Panc1 (cell line): ENCODE measurements around the gene TMEM132C. TPM values are rescaled to one million over a fixed set of nuclear protein-coding genes. Genes with fewer than 3 reads are reported as not detected.

ENCODE experiments used
- ATAC-seq: fragments of 200-7000 bp; cut with Tn5 transposase; 2 replicates; pipeline ENCODE4 v1.9.1; 2020; ENCODE audit warnings: mild to moderate bottlenecking, moderate library complexity
- BruUV-seq: library from RNA; stranded (reverse); fragments of 400-500 nt; replicated peaks from 2 replicates; lab custom pipeline; 2021; lab: Mats Ljungman, UMichigan
- CTCF ChIA-PET: fragments of 300-600 bp; sonication (Branson Sonifier 250); formaldehyde crosslinking; loops from one replicate; lab custom pipeline; 2022; ENCODE audit warnings: antibody characterized with exemption; lab: Charles Lee
- POLR2A ChIA-PET: fragments of 300-600 bp; sonication (Branson Sonifier 250); formaldehyde crosslinking; loops from one replicate; lab custom pipeline; 2022; ENCODE audit warnings: antibody characterized with exemption; lab: Charles Lee
- DNase-seq: peaks from one replicate; pipeline ENCODE4 v3.0.0-alpha.2; 2010; ENCODE audit warnings: low read depth, low spot score
- H3K27ac ChIP-seq: 2 replicates; pipeline ENCODE4 v1.5.1; 2011; ENCODE audit warnings: mild to moderate bottlenecking, low read length, inconsistent platforms
- H3K27me3 ChIP-seq: fragments of 200-500 bp; sonication (Bioruptor generic); 2 replicates; pipeline ENCODE4 v1.6.0; 2014; ENCODE audit warnings: low read length, inconsistent platforms; ENCODE audit not compliant: control insufficient read depth, insufficient read depth
- H3K36me3 ChIP-seq: fragments of 200-500 bp; sonication (Bioruptor generic); 2 replicates; pipeline ENCODE4 v1.5.1; 2014; ENCODE audit warnings: inconsistent platforms, mild to moderate bottlenecking, low read length, moderate library complexity; ENCODE audit not compliant: control insufficient read depth, insufficient read depth
- H3K4me1 ChIP-seq: 2 replicates; pipeline ENCODE4 v1.5.1; 2011; ENCODE audit warnings: inconsistent platforms, mild to moderate bottlenecking, low read length, moderate library complexity; ENCODE audit not compliant: control insufficient read depth, insufficient read depth
- H3K4me3 ChIP-seq, 2 experiments: 2 replicates each; pipeline ENCODE4 v1.5.1; 2011 to 2012; ENCODE audit warnings: low read depth in 2 of 2, low read length in 2 of 2, mild to moderate bottlenecking in 2 of 2, inconsistent platforms in 1 of 2, moderate library complexity in 1 of 2
- H3K9me3 ChIP-seq: fragments of 200-500 bp; sonication (Bioruptor generic); 2 replicates; pipeline ENCODE4 v1.5.1; 2014; ENCODE audit warnings: low read depth, mild to moderate bottlenecking, inconsistent platforms, low read length, moderate library complexity; ENCODE audit not compliant: control insufficient read depth, insufficient read depth
- POLR2AphosphoS5 ChIP-seq: IDR thresholded peaks from 2 replicates; pipeline ENCODE4 v1.6.1; 2012; ENCODE audit warnings: mild to moderate bottlenecking, low read depth, low read length, moderate library complexity
- SIN3A ChIP-seq: IDR thresholded peaks from 2 replicates; pipeline ENCODE4 v1.6.1; 2012; ENCODE audit warnings: low read depth, mild to moderate bottlenecking, low read length, moderate library complexity, borderline replicate concordance; ENCODE audit not compliant: insufficient read depth
- TCF7L2 ChIP-seq: IDR thresholded peaks from 2 replicates; pipeline ENCODE4 v1.6.1; 2011; ENCODE audit warnings: mild to moderate bottlenecking, low read depth, low read length, inconsistent platforms
- in situ Hi-C: cut with HindIII; loops from 2 replicates; pipeline ENCODE4 v1.10.0; 2016; ENCODE audit warnings: low sequenced_read_pairs, low pct_unique_long_range_greater_than_20kb
- intact Hi-C: fragments of 100-400 bp; cut with micrococcal nuclease; formaldehyde crosslinking; loops from one replicate; pipeline ENCODE4 v1.10.0; 2022; ENCODE audit not compliant: unreplicated experiment
- total RNA-seq: library from RNA; stranded (reverse); gene quantifications from one replicate; pipeline ENCODE4 v1.2.1, GENCODE V29; 2021; ENCODE audit not compliant: unreplicated experiment
- TF ChIP-seq, protein P1 (sequence below), 2 experiments: IDR thresholded peaks; 2 replicates each; pipeline ENCODE4 v1.6.1; 2011 to 2012; ENCODE audit warnings: low read depth in 2 of 2, control low read depth in 1 of 2, low read length in 1 of 2, mild to moderate bottlenecking in 1 of 2, moderate library complexity in 1 of 2; ENCODE audit not compliant: insufficient read depth in 1 of 2
- TF ChIP-seq, protein P2 (sequence below): fragments of 450-650 bp; IDR thresholded peaks from 2 replicates; pipeline ENCODE4 v1.5.1; 2017; ENCODE audit warnings: mild to moderate bottlenecking

Gene TMEM132C
- total RNA-seq, 1 experiment from 2014 or later, result not detected

- TF ChIP-seq, protein P1, sequence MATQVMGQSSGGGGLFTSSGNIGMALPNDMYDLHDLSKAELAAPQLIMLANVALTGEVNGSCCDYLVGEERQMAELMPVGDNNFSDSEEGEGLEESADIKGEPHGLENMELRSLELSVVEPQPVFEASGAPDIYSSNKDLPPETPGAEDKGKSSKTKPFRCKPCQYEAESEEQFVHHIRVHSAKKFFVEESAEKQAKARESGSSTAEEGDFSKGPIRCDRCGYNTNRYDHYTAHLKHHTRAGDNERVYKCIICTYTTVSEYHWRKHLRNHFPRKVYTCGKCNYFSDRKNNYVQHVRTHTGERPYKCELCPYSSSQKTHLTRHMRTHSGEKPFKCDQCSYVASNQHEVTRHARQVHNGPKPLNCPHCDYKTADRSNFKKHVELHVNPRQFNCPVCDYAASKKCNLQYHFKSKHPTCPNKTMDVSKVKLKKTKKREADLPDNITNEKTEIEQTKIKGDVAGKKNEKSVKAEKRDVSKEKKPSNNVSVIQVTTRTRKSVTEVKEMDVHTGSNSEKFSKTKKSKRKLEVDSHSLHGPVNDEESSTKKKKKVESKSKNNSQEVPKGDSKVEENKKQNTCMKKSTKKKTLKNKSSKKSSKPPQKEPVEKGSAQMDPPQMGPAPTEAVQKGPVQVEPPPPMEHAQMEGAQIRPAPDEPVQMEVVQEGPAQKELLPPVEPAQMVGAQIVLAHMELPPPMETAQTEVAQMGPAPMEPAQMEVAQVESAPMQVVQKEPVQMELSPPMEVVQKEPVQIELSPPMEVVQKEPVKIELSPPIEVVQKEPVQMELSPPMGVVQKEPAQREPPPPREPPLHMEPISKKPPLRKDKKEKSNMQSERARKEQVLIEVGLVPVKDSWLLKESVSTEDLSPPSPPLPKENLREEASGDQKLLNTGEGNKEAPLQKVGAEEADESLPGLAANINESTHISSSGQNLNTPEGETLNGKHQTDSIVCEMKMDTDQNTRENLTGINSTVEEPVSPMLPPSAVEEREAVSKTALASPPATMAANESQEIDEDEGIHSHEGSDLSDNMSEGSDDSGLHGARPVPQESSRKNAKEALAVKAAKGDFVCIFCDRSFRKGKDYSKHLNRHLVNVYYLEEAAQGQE (IDR thresholded peaks at IDR 0.05; ENCODE audit: insufficient read depth in 1 of 2, low read depth in 2 of 2, low read length in 1 of 2), result no peak
- TF ChIP-seq POLR2AphosphoS5 (no peak), TCF7L2 (no peak), SIN3A (no peak)
- TF ChIP-seq, protein P2, sequence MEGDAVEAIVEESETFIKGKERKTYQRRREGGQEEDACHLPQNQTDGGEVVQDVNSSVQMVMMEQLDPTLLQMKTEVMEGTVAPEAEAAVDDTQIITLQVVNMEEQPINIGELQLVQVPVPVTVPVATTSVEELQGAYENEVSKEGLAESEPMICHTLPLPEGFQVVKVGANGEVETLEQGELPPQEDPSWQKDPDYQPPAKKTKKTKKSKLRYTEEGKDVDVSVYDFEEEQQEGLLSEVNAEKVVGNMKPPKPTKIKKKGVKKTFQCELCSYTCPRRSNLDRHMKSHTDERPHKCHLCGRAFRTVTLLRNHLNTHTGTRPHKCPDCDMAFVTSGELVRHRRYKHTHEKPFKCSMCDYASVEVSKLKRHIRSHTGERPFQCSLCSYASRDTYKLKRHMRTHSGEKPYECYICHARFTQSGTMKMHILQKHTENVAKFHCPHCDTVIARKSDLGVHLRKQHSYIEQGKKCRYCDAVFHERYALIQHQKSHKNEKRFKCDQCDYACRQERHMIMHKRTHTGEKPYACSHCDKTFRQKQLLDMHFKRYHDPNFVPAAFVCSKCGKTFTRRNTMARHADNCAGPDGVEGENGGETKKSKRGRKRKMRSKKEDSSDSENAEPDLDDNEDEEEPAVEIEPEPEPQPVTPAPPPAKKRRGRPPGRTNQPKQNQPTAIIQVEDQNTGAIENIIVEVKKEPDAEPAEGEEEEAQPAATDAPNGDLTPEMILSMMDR, result no peak
- H3K4me1 ChIP-seq, result no peaks in the 10 kb centered on the region
- intact Hi-C loops (no loop called here), in situ Hi-C loops (no loop called here)
- ChIA-PET POLR2A (no interaction called here), CTCF (no interaction called here)
- DNase-seq, result no peak
- no peaks in the 10 kb centered on the region for H3K36me3 ChIP-seq
- no peak for ATAC-seq
- H3K4me3 ChIP-seq, result no peak overlapping the region
- no peaks in the 10 kb centered on the region; the same call in 1 of the 2 replicates for H3K27me3 ChIP-seq
- no peak overlapping the region for H3K27ac ChIP-seq
- no TSS peak for BruUV-seq
- H3K9me3 ChIP-seq, result no peaks in the 10 kb centered on the region
These were observed 38.4 kb downstream of the TMEM132C start for GRCh38 chr12:128305336-128305892.

DNA sequence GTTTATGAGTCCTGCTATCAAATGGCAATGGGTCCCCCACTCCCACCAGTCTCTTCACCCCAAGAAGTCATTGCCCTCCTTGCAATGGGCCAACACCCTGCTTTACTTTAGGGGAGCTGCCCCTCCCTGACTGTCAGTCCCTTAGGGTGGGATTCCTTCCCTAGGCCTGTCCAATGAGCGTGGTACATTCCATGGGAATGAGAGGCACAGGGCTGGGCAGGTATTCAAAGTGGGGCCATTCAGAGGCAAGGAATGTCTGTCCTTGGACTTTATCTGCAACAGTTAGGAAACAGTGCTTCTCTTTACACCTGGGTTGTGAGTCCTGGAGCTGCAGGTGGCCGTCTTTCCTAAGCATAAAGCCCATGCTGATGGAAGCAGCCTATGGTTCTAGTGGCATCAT is 40.8 kb downstream of the TMEM132C start:
- POLR2A ChIA-PET, result no interaction called here
- H3K36me3 ChIP-seq, result no peaks in the 10 kb centered on the region
- H3K27ac ChIP-seq, result no peak overlapping the region
- CTCF ChIA-PET, result no interaction called here
- intact Hi-C loops, result no loop called here
- DNase-seq (no peak), ATAC-seq (no peak)
- TF ChIP-seq, protein P2, result no peak
- no peak overlapping the region for H3K4me3 ChIP-seq
- H3K4me1 ChIP-seq, result no peaks in the 10 kb centered on the region
- no peaks in the 10 kb centered on the region; the same call in 1 of the 2 replicates for H3K27me3 ChIP-seq
- in situ Hi-C loops, result no loop called here
- no peaks in the 10 kb centered on the region for H3K9me3 ChIP-seq
- BruUV-seq, result no TSS peak
